Stomach (tissue), 4 donors: ENCODE measurements around the gene DOLK.

ENCODE experiments used
- CTCF ChIP-seq, 7 experiments: fragments of 450-650 bp in 4 of 7; fragments of 200-600 bp in 3 of 7; sonication (generic) in 3 of 7; IDR thresholded peaks; one replicate each; pipeline ENCODE4 v1.5.1; 2016 to 2019; ENCODE audit warnings: antibody characterized with exemption in 7 of 7, control low read depth in 2 of 7, mild to moderate bottlenecking in 1 of 7
- EP300 ChIP-seq: sonication (generic); formaldehyde crosslinking; IDR thresholded peaks from one replicate; pipeline ENCODE4 v1.6.1; 2017; ENCODE audit warnings: antibody characterized with exemption
- POLR2A ChIP-seq, 4 donors: fragments of 450-650 bp; IDR thresholded peaks; one replicate each; pipeline ENCODE4 v1.6.1; 2016; ENCODE audit warnings: antibody characterized with exemption in 4 of 4, control low read depth in 2 of 4, mild to moderate bottlenecking in 1 of 4, moderate library complexity in 1 of 4
- POLR2AphosphoS5 ChIP-seq, 3 donors: sonication (generic); formaldehyde crosslinking; IDR thresholded peaks; one replicate each; pipeline ENCODE4 v1.6.1; 2016; ENCODE audit warnings: antibody characterized with exemption in 3 of 3

GRCh38 chr9:128918921-128919320, 28.5 kb downstream of the DOLK start:
- TF ChIP-seq CTCF (IDR thresholded peaks at IDR 0.05) (no peak), POLR2A (IDR thresholded peaks at IDR 0.05) (no peak), POLR2AphosphoS5 (IDR thresholded peaks at IDR 0.05) (no peak), EP300 (no peak)
